Astrocyte of the spinal cord (primary cell): Measurements from ENCODE around the gene OR52B2.
A peak's percentile ranks its signal among the peaks of the same experiment; 100 is the strongest.

Experiments used
- DNase-seq: peaks from one replicate; pipeline ENCODE4 v3.0.0; 2011; ENCODE audit warnings: low read depth, low spot score
- H3K4me3 ChIP-seq: 2 replicates; pipeline ENCODE4 v1.5.1; 2011; ENCODE audit warnings: low read depth, mild to moderate bottlenecking, low read length, moderate library complexity
- CTCF ChIP-seq: IDR thresholded peaks from 2 replicates; pipeline ENCODE4 v1.5.1; 2012; ENCODE audit warnings: low read depth, mild to moderate bottlenecking, low read length, inconsistent platforms
- in situ Hi-C: cut with HindIII; loops from 2 replicates; pipeline ENCODE4 v1.10.0; 2017; ENCODE audit warnings: low sequenced_read_pairs

OR52B2 gene

DNA sequence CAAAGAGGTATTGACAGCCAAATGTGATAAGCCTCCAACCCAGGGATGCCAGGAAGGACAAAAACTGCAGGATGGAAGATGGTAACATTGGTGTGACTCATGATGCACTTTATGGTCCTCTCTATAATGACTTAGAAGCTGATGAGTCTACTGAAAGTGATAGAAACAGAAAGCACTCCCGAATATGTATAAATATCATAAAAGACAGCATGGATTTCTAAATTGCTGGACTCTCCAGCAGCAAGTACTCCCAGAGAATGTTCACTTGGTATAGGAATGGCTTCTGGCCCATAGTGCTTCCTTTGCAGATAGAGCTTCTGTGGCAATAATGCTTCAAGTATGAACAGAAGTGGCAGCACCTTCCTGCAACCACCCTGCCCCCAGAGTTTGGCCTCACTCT, at the start of gene OR52B2:
TSS of gene OR52B2 (minus strand) at position 101 of the 400 bp plus-strand sequence. CDS start at position 101, 0 bp downstream.
- in situ Hi-C loops, result no loop called here
- no peak for DNase-seq
- no peak within 1 kb of the TSS for H3K4me3 ChIP-seq
- TF ChIP-seq CTCF, result no peak

- H3K4me3 ChIP-seq, result no peak overlapping the region
- in situ Hi-C loops, result no loop called here
- peak; percentile 87 for DNase-seq
- no peak for TF ChIP-seq CTCF
These were observed 49.2 kb upstream of the OR52B2 start for GRCh38 chr11:6219359-6219758.

DNA sequence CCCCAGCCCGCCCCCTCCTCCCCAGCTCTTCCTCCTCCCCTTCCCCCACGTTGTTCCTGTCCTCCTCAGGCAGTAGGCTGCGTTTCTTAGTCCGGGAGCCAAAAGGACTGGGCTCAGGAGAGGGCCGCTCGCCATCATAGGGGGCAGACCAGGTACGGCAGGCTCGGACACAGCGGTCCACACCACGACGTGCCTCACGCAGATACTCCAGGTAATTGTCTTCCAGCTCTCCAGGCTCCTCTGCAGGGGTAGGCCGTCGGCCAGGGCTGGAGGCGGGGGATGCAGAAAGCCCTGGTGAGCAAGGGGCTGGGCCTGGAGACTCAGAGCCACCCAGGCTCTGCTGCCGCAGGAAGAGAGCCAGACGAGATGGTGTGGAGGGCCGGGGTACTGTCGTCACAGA, 47.6 kb upstream of the OR52B2 start:
- in situ Hi-C loops, result no loop called here
- no peak overlapping the region for H3K4me3 ChIP-seq
- DNase-seq, result no peak
- TF ChIP-seq CTCF, result no peak

- in situ Hi-C loops, result no loop called here
- no peak overlapping the region for H3K4me3 ChIP-seq
- no peak for DNase-seq
- no peak for TF ChIP-seq CTCF
These were observed 46.4 kb upstream of the OR52B2 start for GRCh38 chr11:6216501-6216900.

DNA sequence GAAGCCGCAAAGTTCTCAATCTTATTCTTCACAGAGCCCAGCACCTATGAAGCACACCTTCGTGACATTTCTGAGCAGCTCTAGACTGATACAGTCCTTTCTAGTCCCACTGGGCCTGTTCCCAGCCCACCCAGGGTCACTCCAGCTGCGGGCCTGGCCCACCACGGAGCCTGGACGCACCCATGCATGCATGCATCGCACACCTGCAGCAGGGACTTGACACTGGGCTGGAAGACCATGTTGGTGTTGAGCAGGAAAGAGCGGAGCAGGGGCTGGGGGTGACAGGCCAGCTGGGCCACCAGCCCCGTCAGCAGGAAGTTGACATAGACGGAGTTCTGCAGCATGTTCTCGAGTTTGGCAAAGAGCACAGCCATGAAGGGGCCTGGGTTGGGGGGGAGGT, 44.4 kb upstream of the OR52B2 start:
- in situ Hi-C loops, result no loop called here
- DNase-seq, result no peak
- H3K4me3 ChIP-seq, result no peak overlapping the region
- no peak for TF ChIP-seq CTCF

GRCh38 chr11:6210274-6210955, 40.3 kb upstream of the OR52B2 start:
- no peak for DNase-seq
- TF ChIP-seq CTCF, result no peak
- in situ Hi-C loops, result no loop called here
- no peak overlapping the region for H3K4me3 ChIP-seq

DNA sequence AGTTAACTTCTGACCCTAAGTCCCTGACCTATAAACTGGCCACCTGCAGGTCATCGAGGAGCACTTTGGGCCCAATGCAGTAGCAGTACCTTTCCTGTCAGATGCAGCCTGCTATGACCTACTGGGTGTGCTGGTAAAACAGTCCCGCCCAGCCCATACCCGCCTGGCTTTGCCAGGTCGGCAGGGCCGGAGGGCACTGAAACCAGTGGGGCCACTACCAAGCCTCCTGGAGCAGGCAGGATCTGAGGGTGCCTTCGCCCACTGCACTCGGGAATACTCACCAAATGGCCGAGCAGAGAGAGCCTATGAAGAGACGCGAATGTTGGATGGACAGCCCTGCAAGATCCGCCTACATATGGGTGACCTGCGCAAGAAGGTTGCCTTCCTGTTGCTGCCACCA, 39.7 kb upstream of the OR52B2 start:
- no peak overlapping the region for H3K4me3 ChIP-seq
- in situ Hi-C loops, result no loop called here
- DNase-seq, result no peak
- TF ChIP-seq CTCF, result no peak
